Measurements from ENCODE around the gene WBP1. TPM values are rescaled to one million over a fixed set of nuclear protein-coding genes. Genes with fewer than 3 reads are reported as not detected.

WBP1 gene
- polyA plus RNA-seq, 4 donors = 55.1 to 82.7 (median 66.4) TPM

GRCh38 chr2:74499267-74499939 is 41.2 kb downstream of the WBP1 start, which contains the start of gene LBX2:
TSS of gene LBX2 (minus strand) at chr2:74499603. CDS start at chr2:74499537, 66 bp downstream.
- Histone ChIP-seq H3K36me3 (ENCODE audit: control insufficient read depth in 3 of 3, insufficient read depth in 2 of 3, low read depth in 1 of 3, low read length in 3 of 3) (peaks cover 0 to 37% (median 0%) of the 10 kb centered on the region in 3 donors), H3K4me3 (ENCODE audit: low read depth in 1 of 3, low read length in 3 of 3) (peak within 1 kb of the TSS; percentile 27 to 82 (median 59)), H3K27ac (ENCODE audit: low read depth in 1 of 3, low read length in 2 of 3) (peak within 1 kb of the TSS; percentile 3 to 82 (median 56)), H3K27me3 (ENCODE audit: control insufficient read depth in 3 of 3, insufficient read depth in 3 of 3, low read length in 3 of 3) (peaks cover 0 to 49% (median 0%) of the 10 kb centered on the region in 3 donors), H3K9me3 (ENCODE audit: control insufficient read depth in 2 of 2, insufficient read depth in 1 of 2, low read depth in 1 of 2, low read length in 1 of 2) (no peaks in the 10 kb centered on the region), H3K4me1 (ENCODE audit: control insufficient read depth in 3 of 3, insufficient read depth in 2 of 3, low read depth in 1 of 3, low read length in 2 of 3) (peaks cover 0 to 53% (median 0%) of the 10 kb centered on the region in 3 donors)
- FAIRE-seq (no peak), DNase-seq (peak; percentile 31 to 74)
- 2 to 6% (median 3%) methylated on average over 55 to 65 of the region's 65 CpGs for WGBS, 3 donors

- Histone ChIP-seq H3K4me1 (ENCODE audit: control insufficient read depth in 3 of 3, insufficient read depth in 2 of 3, low read depth in 1 of 3, low read length in 2 of 3) (peaks cover 0 to 59% (median 0%) of the 10 kb centered on the region in 3 donors), H3K9me3 (ENCODE audit: control insufficient read depth in 2 of 2, insufficient read depth in 1 of 2, low read depth in 1 of 2, low read length in 1 of 2) (no peaks in the 10 kb centered on the region), H3K27me3 (ENCODE audit: control insufficient read depth in 3 of 3, insufficient read depth in 3 of 3, low read length in 3 of 3) (peaks cover 0 to 49% (median 0%) of the 10 kb centered on the region in 3 donors), H3K27ac (ENCODE audit: low read depth in 1 of 3, low read length in 2 of 3) (peak overlapping the region in 1 of 3 donors; percentile 82), H3K36me3 (ENCODE audit: control insufficient read depth in 3 of 3, insufficient read depth in 2 of 3, low read depth in 1 of 3, low read length in 3 of 3) (peaks cover 0 to 37% (median 0%) of the 10 kb centered on the region in 3 donors), H3K4me3 (ENCODE audit: low read depth in 1 of 3, low read length in 3 of 3) (peak overlapping the region in 2 of 3 donors; percentile 59 to 82)
- no peak for DNase-seq
- 38 to 52% (median 47%) methylated on average over 15 of the region's 15 CpGs for WGBS, 3 donors
- FAIRE-seq = no peak
These were observed 41.8 kb downstream of the WBP1 start for GRCh38 chr2:74499940-74500577.

GRCh38 chr2:74500578-74500946 is 42.3 kb downstream of the WBP1 start:
- H3K4me3 ChIP-seq (ENCODE audit: low read depth in 1 of 3, low read length in 3 of 3) = peak overlapping the region in 1 of 3 donors; percentile 82
- DNase-seq (no peak), FAIRE-seq (no peak)
- H3K27ac ChIP-seq (ENCODE audit: low read depth in 1 of 3, low read length in 2 of 3) = peak overlapping the region in 1 of 3 donors; percentile 82
- H3K36me3 ChIP-seq (ENCODE audit: control insufficient read depth in 3 of 3, insufficient read depth in 2 of 3, low read depth in 1 of 3, low read length in 3 of 3) = peaks cover 0 to 37% (median 0%) of the 10 kb centered on the region in 3 donors
- peaks cover 0 to 64% (median under 1%) of the 10 kb centered on the region in 3 donors for H3K4me1 ChIP-seq (ENCODE audit: control insufficient read depth in 3 of 3, insufficient read depth in 2 of 3, low read depth in 1 of 3, low read length in 2 of 3)
- no peaks in the 10 kb centered on the region for H3K9me3 ChIP-seq (ENCODE audit: control insufficient read depth in 2 of 2, insufficient read depth in 1 of 2, low read depth in 1 of 2, low read length in 1 of 2)
- H3K27me3 ChIP-seq (ENCODE audit: control insufficient read depth in 3 of 3, insufficient read depth in 3 of 3, low read length in 3 of 3) = peaks cover 0 to 49% (median 0%) of the 10 kb centered on the region in 3 donors

DNA sequence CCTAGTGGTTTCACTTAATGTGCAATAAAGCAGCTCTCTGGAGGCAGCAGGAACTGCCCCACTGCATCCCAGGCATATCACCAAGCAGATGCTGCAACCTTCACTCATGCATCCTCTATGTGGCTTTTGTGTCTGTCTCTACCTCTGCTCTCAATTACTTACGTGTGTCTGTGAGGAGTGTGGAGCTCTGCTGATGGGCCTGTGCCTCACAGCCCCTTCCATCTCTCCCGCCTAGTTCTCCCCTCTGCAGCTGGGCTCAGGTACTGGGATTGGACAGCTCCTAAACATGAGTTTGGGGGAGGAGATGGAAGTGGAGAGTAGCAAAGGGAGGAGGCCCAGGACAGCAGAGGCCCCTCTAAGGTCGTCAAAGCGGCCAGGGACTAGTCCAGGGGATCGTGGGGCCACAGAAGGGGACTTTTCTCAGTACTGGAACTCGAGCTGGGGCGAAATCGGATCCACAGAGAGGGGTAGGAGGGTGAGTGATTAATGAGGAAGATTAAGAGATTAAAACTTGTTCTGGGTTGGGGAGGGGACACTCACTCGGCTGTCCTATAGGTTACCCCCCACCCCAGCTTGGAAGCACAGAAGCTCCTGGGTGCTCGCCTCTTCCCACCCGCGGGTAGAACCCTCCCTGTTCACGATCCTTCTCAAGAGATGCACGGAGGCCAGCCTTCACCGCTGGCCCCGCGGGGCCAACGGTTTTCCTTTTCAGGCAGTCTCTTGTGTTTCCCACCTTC is 43.3 kb downstream of the WBP1 start:
- Histone ChIP-seq H3K36me3 (ENCODE audit: control insufficient read depth in 3 of 3, insufficient read depth in 2 of 3, low read depth in 1 of 3, low read length in 3 of 3) (peaks cover 0 to 39% (median 0%) of the 10 kb centered on the region in 3 donors), H3K27me3 (ENCODE audit: control insufficient read depth in 3 of 3, insufficient read depth in 3 of 3, low read length in 3 of 3) (peaks cover 0 to 49% (median 0%) of the 10 kb centered on the region in 3 donors), H3K4me3 (ENCODE audit: low read depth in 1 of 3, low read length in 3 of 3) (peak overlapping the region in 2 of 3 donors; percentile 82 to 85), H3K9me3 (ENCODE audit: control insufficient read depth in 2 of 2, insufficient read depth in 1 of 2, low read depth in 1 of 2, low read length in 1 of 2) (no peaks in the 10 kb centered on the region), H3K4me1 (ENCODE audit: control insufficient read depth in 3 of 3, insufficient read depth in 2 of 3, low read depth in 1 of 3, low read length in 2 of 3) (peaks cover 3 to 64% (median 6%) of the 10 kb centered on the region in 3 donors), H3K27ac (ENCODE audit: low read depth in 1 of 3, low read length in 2 of 3) (peak overlapping the region in 1 of 3 donors; percentile 98)
- FAIRE-seq = no peak
- DNase-seq = no peak
- 60 to 75% (median 74%) methylated on average over 18 of the region's 18 CpGs for WGBS, 3 donors

DNA sequence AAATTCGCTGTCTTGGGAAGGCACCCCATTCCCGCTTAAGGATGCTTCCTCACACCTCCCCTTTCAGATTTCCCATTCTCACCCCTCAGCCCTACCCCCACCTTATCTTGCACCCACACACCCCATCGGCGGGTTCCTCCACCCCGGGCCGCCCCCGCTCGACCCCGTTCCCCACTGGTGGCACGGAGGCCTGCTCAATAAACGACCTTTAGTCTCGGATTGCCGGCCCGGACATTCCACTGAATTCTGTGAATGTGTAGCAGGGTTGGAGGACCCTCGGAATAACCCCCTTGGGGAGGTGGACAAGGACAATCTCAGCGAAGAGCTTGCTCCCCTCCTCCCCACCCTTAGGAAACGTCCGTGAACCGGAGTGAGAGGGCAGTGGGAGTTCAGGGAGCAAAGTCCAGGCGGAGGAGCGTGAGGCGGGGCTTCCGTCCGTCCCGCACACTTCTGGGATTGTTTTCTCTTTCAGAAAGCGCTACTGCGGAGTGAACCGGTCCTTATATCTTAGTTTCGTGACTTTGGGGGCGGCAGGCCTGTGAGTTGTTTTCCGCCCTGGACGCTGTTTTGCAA is 44.0 kb downstream of the WBP1 start:
- Histone ChIP-seq H3K4me1 (ENCODE audit: control insufficient read depth in 3 of 3, insufficient read depth in 2 of 3, low read depth in 1 of 3, low read length in 2 of 3) (peaks cover 3 to 63% (median 6%) of the 10 kb centered on the region in 3 donors), H3K9me3 (ENCODE audit: control insufficient read depth in 2 of 2, insufficient read depth in 1 of 2, low read depth in 1 of 2, low read length in 1 of 2) (no peaks in the 10 kb centered on the region), H3K36me3 (ENCODE audit: control insufficient read depth in 3 of 3, insufficient read depth in 2 of 3, low read depth in 1 of 3, low read length in 3 of 3) (peaks cover 0 to 35% (median 0%) of the 10 kb centered on the region in 3 donors), H3K4me3 (ENCODE audit: low read depth in 1 of 3, low read length in 3 of 3) (peak overlapping the region; percentile 62 to 85 (median 82)), H3K27ac (ENCODE audit: low read depth in 1 of 3, low read length in 2 of 3) (peak overlapping the region; percentile 94 to 98 (median 97)), H3K27me3 (ENCODE audit: control insufficient read depth in 3 of 3, insufficient read depth in 3 of 3, low read length in 3 of 3) (peaks cover 0 to 46% (median 0%) of the 10 kb centered on the region in 3 donors)
- FAIRE-seq = no peak
- WGBS, 3 donors = 11 to 18% (median 14%) methylated on average over 32 of the region's 32 CpGs
- DNase-seq = peak; percentile 88 to 90

DNA sequence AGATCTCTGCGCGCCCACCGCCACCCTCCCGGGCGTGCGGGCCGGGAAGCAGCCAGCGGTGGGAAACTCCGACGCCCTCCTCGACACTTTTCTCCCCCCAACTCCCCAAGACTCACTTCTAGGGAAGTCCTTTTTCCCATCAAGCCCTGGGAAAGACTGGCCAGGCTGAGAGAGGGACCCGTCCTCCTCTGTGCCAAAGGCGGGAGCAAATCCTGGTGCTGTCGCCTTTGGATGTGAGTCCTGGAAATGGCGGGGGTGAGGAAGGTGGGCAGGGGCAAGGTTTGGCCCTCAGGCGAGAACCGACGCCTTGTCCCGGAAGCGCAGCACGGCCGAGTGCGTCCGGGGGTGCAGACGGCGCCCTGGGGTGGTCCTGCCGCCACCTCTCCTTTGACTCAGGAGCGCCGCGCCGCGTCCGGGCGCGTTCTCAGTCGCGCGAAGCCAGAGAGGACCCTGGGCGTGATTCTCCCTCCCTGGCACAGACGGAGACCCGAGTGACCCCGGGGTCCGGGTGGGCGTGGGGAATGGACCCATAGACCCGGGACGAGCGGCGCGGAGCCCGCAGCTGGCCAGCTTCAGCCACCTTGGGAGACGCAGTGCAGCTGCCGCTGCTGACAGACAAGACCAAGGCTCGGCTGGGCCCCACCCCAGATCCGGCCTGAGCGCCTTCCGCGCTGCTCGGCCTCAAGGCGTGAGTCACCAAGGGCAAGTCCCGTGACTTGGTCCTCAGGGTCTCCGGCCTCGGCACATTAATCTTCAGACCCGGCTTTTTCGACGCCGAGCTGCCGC is 44.7 kb downstream of the WBP1 start:
- peaks cover 3 to 57% (median 6%) of the 10 kb centered on the region in 3 donors for H3K4me1 ChIP-seq (ENCODE audit: control insufficient read depth in 3 of 3, insufficient read depth in 2 of 3, low read depth in 1 of 3, low read length in 2 of 3)
- WGBS, 3 donors = 0 to 2% (median 2%) methylated on average over 62 to 67 of the region's 67 CpGs
- no peak for FAIRE-seq

DNA sequence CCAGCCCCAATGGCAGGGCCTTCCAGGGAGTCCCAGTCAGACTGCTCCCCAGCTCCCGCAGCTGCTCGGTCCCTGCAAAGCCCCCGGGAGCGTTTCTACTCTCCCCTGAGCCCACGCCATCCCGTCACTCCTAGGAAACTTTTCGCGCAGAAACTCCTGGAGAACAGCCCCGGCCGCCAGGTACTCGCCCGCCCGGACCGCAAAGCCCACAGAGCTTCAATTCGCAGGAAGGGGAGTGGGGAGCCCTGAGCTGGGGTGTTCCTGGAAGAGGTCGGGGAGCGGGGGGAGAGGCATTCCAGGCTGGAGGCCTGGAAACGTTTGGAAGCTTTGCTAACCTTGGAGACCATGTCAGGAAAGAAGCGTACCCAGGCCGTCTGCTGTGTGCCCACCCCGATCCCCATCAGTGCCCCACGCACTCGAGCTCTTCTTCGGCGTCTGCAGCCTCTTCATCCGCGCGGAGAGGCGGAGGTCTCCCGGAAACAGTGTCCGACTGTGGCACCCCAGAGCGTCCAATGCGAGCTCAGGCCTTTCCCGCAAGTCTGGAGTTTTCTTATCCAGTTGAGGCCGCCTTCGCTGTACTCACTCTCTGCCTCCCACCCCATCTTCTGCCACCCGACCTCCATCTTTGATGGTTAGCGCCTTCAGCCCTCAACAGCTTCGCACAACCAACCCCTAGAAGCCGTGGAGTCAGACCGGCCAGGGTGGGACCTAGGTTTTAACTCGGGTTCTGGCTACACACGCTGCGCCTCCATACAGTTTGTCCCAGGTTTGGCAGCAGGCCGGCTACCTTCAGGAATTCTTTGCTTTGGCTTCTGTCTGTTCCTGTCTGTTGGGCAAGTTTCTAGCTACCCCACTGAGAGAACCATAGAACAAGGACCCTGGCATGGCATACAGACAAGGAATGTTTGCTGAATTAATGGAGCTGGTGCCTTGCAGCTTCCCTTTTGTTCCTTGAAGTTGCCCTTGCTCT is 45.6 kb downstream of the WBP1 start:
- DNase-seq (no peak), FAIRE-seq (no peak)
- Histone ChIP-seq H3K4me3 (ENCODE audit: low read depth in 1 of 3, low read length in 3 of 3) (peak overlapping the region; percentile 3 to 85 (median 82)), H3K9me3 (ENCODE audit: control insufficient read depth in 2 of 2, insufficient read depth in 1 of 2, low read depth in 1 of 2, low read length in 1 of 2) (no peaks in the 10 kb centered on the region), H3K27me3 (ENCODE audit: control insufficient read depth in 3 of 3, insufficient read depth in 3 of 3, low read length in 3 of 3) (peaks cover 0 to 39% (median 0%) of the 10 kb centered on the region in 3 donors), H3K27ac (ENCODE audit: low read depth in 1 of 3, low read length in 2 of 3) (peak overlapping the region; percentile 94 to 98 (median 97)), H3K36me3 (ENCODE audit: control insufficient read depth in 3 of 3, insufficient read depth in 2 of 3, low read depth in 1 of 3, low read length in 3 of 3) (peaks cover 0 to 27% (median 0%) of the 10 kb centered on the region in 3 donors), H3K4me1 (ENCODE audit: control insufficient read depth in 3 of 3, insufficient read depth in 2 of 3, low read depth in 1 of 3, low read length in 2 of 3) (peaks cover 3 to 55% (median 9%) of the 10 kb centered on the region in 3 donors)
- WGBS, 3 donors = 12 to 38% (median 26%) methylated on average over 43 to 45 of the region's 45 CpGs

More for the DNA sequence above, 44.7 kb downstream of the WBP1 start:
- Histone ChIP-seq H3K27me3 (ENCODE audit: control insufficient read depth in 3 of 3, insufficient read depth in 3 of 3, low read length in 3 of 3) (peaks cover 0 to 39% (median 0%) of the 10 kb centered on the region in 3 donors), H3K27ac (ENCODE audit: low read depth in 1 of 3, low read length in 2 of 3) (peak overlapping the region; percentile 94 to 98 (median 97)), H3K4me3 (ENCODE audit: low read depth in 1 of 3, low read length in 3 of 3) (peak overlapping the region; percentile 62 to 85 (median 82)), H3K36me3 (ENCODE audit: control insufficient read depth in 3 of 3, insufficient read depth in 2 of 3, low read depth in 1 of 3, low read length in 3 of 3) (peaks cover 0 to 29% (median 0%) of the 10 kb centered on the region in 3 donors), H3K9me3 (ENCODE audit: control insufficient read depth in 2 of 2, insufficient read depth in 1 of 2, low read depth in 1 of 2, low read length in 1 of 2) (no peaks in the 10 kb centered on the region)
- DNase-seq = peak; percentile 91 to 94

Data from small intestine (tissue), 7 donors.